Endodermal cell (in vitro differentiated cells): ENCODE results near the gene PRMT7. TPM values are rescaled to one million over a fixed set of nuclear protein-coding genes. Genes with fewer than 3 reads are reported as not detected.

Experiments used
- DNase-seq: peaks from one replicate; pipeline ENCODE4 v3.0.0-alpha.2; 2017
- H3K27ac ChIP-seq: 2 replicates; pipeline ENCODE4 v1.5.1; 2013; ENCODE audit warnings: mild to moderate bottlenecking, low read depth, low read length, moderate library complexity
- H3K27me3 ChIP-seq: 2 replicates; pipeline ENCODE4 v1.6.1; 2013; ENCODE audit warnings: mild to moderate bottlenecking, low read length, moderate library complexity; ENCODE audit not compliant: insufficient read depth, control insufficient read depth, poor library complexity, severe bottlenecking
- H3K36me3 ChIP-seq: 2 replicates; pipeline ENCODE4 v1.7.0; 2013; ENCODE audit warnings: mild to moderate bottlenecking, low read length, moderate library complexity; ENCODE audit not compliant: control insufficient read depth, insufficient read depth
- H3K4me1 ChIP-seq: one replicate; pipeline ENCODE4 v1.7.0; 2013; ENCODE audit warnings: low read length; ENCODE audit not compliant: control insufficient read depth, insufficient read depth
- H3K4me3 ChIP-seq: 2 replicates; pipeline ENCODE4 v1.5.1; 2013; ENCODE audit warnings: mild to moderate bottlenecking, low read length, moderate library complexity
- H3K9ac ChIP-seq: 2 replicates; pipeline ENCODE4 v1.6.1; 2013; ENCODE audit warnings: mild to moderate bottlenecking, low read length, moderate library complexity; ENCODE audit not compliant: poor library complexity, severe bottlenecking; ENCODE audit errors: extremely low read depth
- H3K9me3 ChIP-seq: 2 replicates; pipeline ENCODE4 v1.6.1; 2013; ENCODE audit warnings: mild to moderate bottlenecking, low read length, moderate library complexity; ENCODE audit not compliant: control insufficient read depth
- H3K27ac Mint-ChIP-seq: 2 replicates; pipeline ENCODE4 v1.8.0; 2020; ENCODE audit warnings: mixed read lengths
- H3K27me3 Mint-ChIP-seq: 2 replicates; pipeline ENCODE4 v1.8.0; 2021; ENCODE audit warnings: mild to moderate bottlenecking, mixed read lengths; ENCODE audit not compliant: insufficient read depth
- H3K36me3 Mint-ChIP-seq: 2 replicates; pipeline ENCODE4 v1.8.0; 2020; ENCODE audit warnings: low read depth, mixed read lengths
- H3K4me1 Mint-ChIP-seq: 2 replicates; pipeline ENCODE4 v1.8.0; 2020; ENCODE audit warnings: mixed read lengths
- H3K4me3 Mint-ChIP-seq: 2 replicates; pipeline ENCODE4 v1.8.0; 2020; ENCODE audit warnings: mild to moderate bottlenecking, moderate library complexity, mixed read lengths
- H3K9me3 Mint-ChIP-seq: 2 replicates; pipeline ENCODE4 v1.8.0; 2020; ENCODE audit warnings: mild to moderate bottlenecking, mixed read lengths
- WGBS, 2 experiments: methylation state at CpG; one replicate each; pipeline versions ENCODE4 v1.1.5 to v1.1.7; 2013; ENCODE audit warnings: missing lambda C conversion rate in 2 of 2, mixed read lengths in 1 of 2; ENCODE audit not compliant: insufficient coverage in 1 of 2, insufficient read length in 1 of 2; 5-methylcytosine and 5-hydroxymethylcytosine counted together
- total RNA-seq, 2 donors: library from RNA; stranded (reverse); fragmentation: NEBNext Ultra II Directional in 1 of 2; extraction: Animal tissue kit (Norgen Biotek cat#: 25700) in 1 of 2; gene quantifications; 2 replicates in 1 of 2; 3 replicates in 1 of 2; pipeline ENCODE4 v1.2.1, GENCODE V29; 2021
- TF ChIP-seq, protein P1 (sequence below): fragments of 200-600 bp; sonication (generic); conservative IDR thresholded peaks from 2 replicates; pipeline ENCODE4 v1.5.0; 2021; ENCODE audit warnings: antibody characterized with exemption, mild to moderate bottlenecking

The PRMT7 gene
- total RNA-seq, 2 donors from 2014 or later = 63.9 to 68.5 TPM

- Histone ChIP-seq H3K27me3 (no peaks in the 10 kb centered on the region), H3K9me3 (no peaks in the 10 kb centered on the region), H3K4me1 (no peaks in the 10 kb centered on the region), H3K4me3 (no peak overlapping the region), H3K9ac (no peak overlapping the region), H3K36me3 (no peaks in the 10 kb centered on the region), H3K27ac (no peak overlapping the region)
- H3K9me3 Mint-ChIP-seq = no peaks in the 10 kb centered on the region
- no peak for DNase-seq
- H3K4me1 Mint-ChIP-seq = peaks cover 11% of the 10 kb centered on the region
- WGBS, 2 experiments = 91 to 93% methylated on average over 3 to 5 of the region's 5 CpGs
- no peak overlapping the region for H3K4me3 Mint-ChIP-seq
- TF ChIP-seq, protein P1, sequence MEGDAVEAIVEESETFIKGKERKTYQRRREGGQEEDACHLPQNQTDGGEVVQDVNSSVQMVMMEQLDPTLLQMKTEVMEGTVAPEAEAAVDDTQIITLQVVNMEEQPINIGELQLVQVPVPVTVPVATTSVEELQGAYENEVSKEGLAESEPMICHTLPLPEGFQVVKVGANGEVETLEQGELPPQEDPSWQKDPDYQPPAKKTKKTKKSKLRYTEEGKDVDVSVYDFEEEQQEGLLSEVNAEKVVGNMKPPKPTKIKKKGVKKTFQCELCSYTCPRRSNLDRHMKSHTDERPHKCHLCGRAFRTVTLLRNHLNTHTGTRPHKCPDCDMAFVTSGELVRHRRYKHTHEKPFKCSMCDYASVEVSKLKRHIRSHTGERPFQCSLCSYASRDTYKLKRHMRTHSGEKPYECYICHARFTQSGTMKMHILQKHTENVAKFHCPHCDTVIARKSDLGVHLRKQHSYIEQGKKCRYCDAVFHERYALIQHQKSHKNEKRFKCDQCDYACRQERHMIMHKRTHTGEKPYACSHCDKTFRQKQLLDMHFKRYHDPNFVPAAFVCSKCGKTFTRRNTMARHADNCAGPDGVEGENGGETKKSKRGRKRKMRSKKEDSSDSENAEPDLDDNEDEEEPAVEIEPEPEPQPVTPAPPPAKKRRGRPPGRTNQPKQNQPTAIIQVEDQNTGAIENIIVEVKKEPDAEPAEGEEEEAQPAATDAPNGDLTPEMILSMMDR = no peak
- no peak overlapping the region for H3K27ac Mint-ChIP-seq
- no peaks in the 10 kb centered on the region for H3K27me3 Mint-ChIP-seq
- H3K36me3 Mint-ChIP-seq = no peaks in the 10 kb centered on the region
Measured at GRCh38 chr16:68400083-68400923, 89.5 kb downstream of the PRMT7 start.

DNA sequence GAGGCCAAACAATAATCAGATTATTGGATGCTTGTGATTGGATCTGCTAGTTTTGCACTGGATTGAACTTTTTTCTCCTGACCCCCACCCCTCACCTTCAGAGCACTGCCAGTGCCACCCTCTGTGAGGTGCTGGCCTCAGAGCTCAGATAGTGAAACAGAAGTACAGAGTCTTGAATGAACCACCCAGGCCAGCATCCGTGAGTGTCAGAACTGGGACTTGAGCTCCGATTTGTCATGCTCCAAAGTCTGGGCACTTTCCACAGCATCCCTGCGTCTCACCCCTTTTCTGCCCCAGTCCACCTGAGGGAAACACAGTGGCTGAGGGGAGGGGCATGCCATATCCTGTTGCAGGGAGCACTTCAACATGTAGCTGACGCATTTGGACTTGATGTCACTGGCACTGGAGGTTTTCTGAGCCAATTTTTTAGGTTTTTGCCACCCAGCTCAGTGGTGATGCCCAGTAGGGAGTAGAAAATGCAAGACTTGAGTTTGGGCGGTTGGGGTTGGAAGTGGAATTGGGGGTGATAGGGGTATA is 90.2 kb downstream of the PRMT7 start:
- Histone ChIP-seq H3K9ac (no peak overlapping the region), H3K9me3 (no peaks in the 10 kb centered on the region), H3K36me3 (no peaks in the 10 kb centered on the region), H3K27ac (no peak overlapping the region), H3K4me3 (no peak overlapping the region), H3K4me1 (no peaks in the 10 kb centered on the region), H3K27me3 (no peaks in the 10 kb centered on the region)
- Mint-ChIP-seq H3K9me3 (no peaks in the 10 kb centered on the region), H3K27ac (no peak overlapping the region), H3K27me3 (no peaks in the 10 kb centered on the region), H3K4me3 (no peak overlapping the region), H3K4me1 (peaks cover 11% of the 10 kb centered on the region), H3K36me3 (no peaks in the 10 kb centered on the region)
- WGBS, 2 experiments = 63 to 75% methylated on average over 3 to 5 of the region's 5 CpGs
- TF ChIP-seq, protein P1 = no peak
- no peak for DNase-seq

GRCh38 chr16:68401871-68402747 is 91.3 kb downstream of the PRMT7 start:
- Mint-ChIP-seq H3K36me3 (no peaks in the 10 kb centered on the region), H3K4me1 (peaks cover 16% of the 10 kb centered on the region), H3K27ac (no peak overlapping the region), H3K9me3 (no peaks in the 10 kb centered on the region), H3K4me3 (no peak overlapping the region), H3K27me3 (no peaks in the 10 kb centered on the region)
- H3K9me3 ChIP-seq = no peaks in the 10 kb centered on the region
- peaks cover 6% of the 10 kb centered on the region for H3K4me1 ChIP-seq
- no peak overlapping the region for H3K4me3 ChIP-seq
- no peaks in the 10 kb centered on the region for H3K27me3 ChIP-seq
- H3K9ac ChIP-seq = no peak overlapping the region
- DNase-seq = no peak
- TF ChIP-seq, protein P1 = no peak
- no peak overlapping the region for H3K27ac ChIP-seq
- no peaks in the 10 kb centered on the region for H3K36me3 ChIP-seq
- 86 to 90% methylated on average over 10 to 13 of the region's 13 CpGs for WGBS, 2 experiments
